GM10248 (cell line): ENCODE measurements around the gene CD164L2.

Experiments used
- CTCF ChIA-PET: fragments of 300-600 bp; sonication (Branson Sonifier 250); formaldehyde crosslinking; extraction: SDS; loops from one replicate; lab custom pipeline; 2021; ENCODE audit warnings: antibody characterized with exemption; lab: Yijun Ruan, JAX
- POLR2A ChIA-PET: fragments of 350-650 bp; sonication (Branson Sonifier 250); formaldehyde crosslinking; extraction: SDS; loops from one replicate; lab custom pipeline; 2020; ENCODE audit warnings: antibody characterized with exemption; lab: Yijun Ruan, JAX
- DNase-seq: peaks from one replicate; pipeline ENCODE4 v3.0.0; 2012; ENCODE audit errors: extremely low spot score
- TF ChIP-seq, protein P1 (sequence below): IDR thresholded peaks from 2 replicates; pipeline ENCODE4 v1.5.1; 2012; ENCODE audit warnings: mild to moderate bottlenecking, low read depth; ENCODE audit errors: extremely low read depth, missing control alignments, control extremely low read depth

Gene CD164L2

DNA sequence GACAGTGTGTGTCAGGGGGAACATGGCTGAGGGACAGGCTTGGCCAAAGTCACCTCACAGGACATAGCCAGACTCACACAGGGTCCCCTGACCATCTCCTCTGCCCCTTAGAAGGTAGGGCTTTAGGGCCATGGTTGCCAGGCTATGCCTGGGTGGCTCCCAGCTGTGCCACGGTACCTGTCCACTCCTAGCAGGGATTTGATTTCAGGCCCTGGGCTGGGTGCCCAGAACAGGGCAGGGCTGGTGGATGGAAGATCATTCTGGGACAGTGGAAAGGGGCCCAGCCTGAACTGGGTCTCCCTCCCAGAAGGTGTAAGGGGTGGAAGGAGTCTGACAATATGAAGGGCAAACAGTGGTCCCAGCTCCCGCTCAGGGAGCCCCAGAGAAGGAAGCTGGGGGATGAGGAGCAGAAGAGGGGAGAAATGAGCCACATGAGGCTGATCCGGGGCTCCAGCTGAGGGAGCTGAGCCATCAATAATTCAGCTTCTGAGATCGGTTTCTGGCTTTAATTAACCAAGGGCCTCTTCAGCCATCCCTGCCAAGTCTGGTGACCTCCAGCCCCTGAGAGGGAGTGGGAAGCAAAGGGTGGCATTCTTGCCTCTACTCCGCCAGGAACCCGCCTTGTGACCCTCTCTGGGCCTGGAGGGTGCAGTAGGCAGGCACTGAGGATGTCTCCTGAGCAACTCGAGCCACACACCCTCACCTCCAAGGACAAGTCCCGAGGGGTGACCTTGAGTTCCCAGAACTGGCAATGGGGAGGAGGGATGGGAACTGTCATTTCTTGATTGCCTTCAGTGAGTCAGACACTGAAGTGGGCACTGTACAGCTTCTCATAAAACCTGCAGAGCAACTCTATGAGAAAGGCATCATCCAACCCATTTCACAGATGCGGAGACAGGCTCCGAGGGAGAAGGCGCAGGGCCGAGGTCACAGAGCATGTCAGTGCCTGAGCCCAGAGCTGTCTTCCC, 2.1 kb downstream of the CD164L2 start:
- ChIA-PET POLR2A (no interaction called here), CTCF (interaction anchor here (0.7 to 13.1 kb wide), 8 partner anchors 9 to 83 kb away, joined by 4 to 222 read pairs (median 10); partner anchors contain the start of gene MAP3K6)
- TF ChIP-seq, protein P1, sequence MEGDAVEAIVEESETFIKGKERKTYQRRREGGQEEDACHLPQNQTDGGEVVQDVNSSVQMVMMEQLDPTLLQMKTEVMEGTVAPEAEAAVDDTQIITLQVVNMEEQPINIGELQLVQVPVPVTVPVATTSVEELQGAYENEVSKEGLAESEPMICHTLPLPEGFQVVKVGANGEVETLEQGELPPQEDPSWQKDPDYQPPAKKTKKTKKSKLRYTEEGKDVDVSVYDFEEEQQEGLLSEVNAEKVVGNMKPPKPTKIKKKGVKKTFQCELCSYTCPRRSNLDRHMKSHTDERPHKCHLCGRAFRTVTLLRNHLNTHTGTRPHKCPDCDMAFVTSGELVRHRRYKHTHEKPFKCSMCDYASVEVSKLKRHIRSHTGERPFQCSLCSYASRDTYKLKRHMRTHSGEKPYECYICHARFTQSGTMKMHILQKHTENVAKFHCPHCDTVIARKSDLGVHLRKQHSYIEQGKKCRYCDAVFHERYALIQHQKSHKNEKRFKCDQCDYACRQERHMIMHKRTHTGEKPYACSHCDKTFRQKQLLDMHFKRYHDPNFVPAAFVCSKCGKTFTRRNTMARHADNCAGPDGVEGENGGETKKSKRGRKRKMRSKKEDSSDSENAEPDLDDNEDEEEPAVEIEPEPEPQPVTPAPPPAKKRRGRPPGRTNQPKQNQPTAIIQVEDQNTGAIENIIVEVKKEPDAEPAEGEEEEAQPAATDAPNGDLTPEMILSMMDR = no peak

DNA sequence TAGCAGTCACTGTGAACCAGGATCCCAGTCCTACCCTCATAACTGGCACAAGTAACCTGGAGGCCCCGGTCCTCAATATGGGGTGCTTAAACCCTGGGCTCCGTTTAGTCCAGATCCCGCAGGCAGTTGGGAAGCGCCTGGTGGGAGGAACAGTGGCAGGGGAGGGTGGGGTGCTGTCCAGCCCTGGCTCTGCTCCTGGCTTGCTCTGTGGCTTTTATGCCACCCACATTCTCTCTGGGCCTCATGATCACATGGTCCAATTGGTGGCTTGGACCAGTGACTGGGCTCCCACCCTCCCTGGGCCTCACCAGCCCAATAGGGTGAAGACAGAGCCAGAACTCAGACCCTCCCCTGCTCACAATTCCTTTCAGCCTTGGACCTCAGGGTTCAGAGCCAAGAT, 2.9 kb downstream of the CD164L2 start:
- ChIA-PET CTCF (interaction anchor here (1.7 to 13.1 kb wide), 3 partner anchors 7 to 82 kb away, joined by 8 to 222 read pairs (median 9); no protein-coding TSS in a partner anchor), POLR2A (no interaction called here)
- TF ChIP-seq, protein P1 = no peak

More for the DNA sequence above, 2.1 kb downstream of the CD164L2 start:
- DNase-seq = no peak

DNA sequence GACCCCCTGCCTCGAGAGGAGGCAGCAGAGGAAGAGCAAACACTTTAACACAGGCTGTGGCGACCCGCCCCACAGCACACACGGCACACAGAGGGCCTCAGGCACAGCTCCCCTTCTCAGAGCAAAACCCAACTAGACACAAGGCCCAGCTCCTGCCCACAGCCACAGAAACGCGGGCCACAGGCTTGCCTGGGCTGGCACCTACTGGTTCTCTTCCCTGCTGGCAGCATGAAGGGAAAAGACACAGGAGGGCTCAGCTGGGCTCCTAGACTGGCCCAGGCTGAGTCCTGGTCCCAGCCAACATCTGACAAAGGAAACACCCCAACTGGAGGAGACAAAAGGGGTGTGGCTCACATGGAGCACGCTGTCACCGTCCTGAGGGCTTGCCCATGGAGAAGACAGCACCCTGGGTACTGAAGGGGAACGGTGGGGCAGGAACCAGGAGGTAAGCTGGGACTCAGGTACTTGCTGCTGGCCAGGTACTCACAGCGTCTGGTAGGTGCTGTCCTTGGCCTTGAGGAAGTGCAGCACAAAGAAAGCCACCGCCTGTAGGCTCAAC, 3.5 kb downstream of the CD164L2 start:
- no peak for DNase-seq
- TF ChIP-seq, protein P1 = no peak
- POLR2A ChIA-PET = no interaction called here
- CTCF ChIA-PET = interaction anchor here (1.0 to 13.1 kb wide), 5 partner anchors 8 to 722 kb away, joined by 3 to 222 read pairs (median 8); no protein-coding TSS in a partner anchor

More for the DNA sequence above, 2.9 kb downstream of the CD164L2 start:
- DNase-seq = no peak

DNA sequence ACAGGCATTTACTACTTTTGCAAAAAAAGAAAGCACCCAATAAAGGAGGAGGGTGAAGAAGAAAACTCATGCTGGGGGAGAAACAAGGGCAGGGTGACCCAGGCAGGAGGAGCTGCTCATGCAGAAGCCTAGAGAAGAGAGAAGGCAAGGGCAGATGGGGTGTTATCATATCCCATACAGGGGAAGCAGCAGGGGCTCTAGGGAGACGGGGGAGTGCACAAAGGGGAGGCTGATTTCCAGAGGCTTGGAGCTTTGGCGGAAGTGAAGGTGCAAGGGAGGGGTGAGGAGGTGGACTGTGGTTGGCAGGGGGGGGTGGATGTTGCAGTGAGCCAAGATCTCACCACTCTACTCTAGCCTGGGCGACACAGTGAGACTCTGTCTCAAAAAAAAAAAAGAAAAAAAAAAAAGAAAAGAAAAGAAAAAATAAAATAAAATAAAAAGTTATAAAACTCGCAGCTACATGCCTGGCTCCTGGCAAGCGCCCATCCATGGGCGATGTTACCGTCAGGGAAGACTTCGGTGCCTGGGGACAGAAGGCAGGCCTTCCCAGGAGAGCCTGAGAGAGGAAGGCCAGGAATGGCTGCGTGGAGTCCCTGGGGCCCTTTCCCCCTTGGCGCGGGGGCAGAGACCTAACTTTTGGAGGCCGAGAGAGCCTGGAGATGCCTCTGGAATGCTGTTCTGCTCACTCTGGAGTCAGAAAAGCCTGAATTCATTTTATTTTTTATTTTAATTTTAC, 5.2 kb downstream of the CD164L2 start:
- no peak for DNase-seq
- TF ChIP-seq, protein P1 = no peak
- POLR2A ChIA-PET = no interaction called here
- CTCF ChIA-PET = interaction anchor here (0.7 to 13.1 kb wide), 4 partner anchors 10 to 80 kb away, joined by 3 to 222 read pairs (median 8); partner anchors contain the start of gene GPR3

DNA sequence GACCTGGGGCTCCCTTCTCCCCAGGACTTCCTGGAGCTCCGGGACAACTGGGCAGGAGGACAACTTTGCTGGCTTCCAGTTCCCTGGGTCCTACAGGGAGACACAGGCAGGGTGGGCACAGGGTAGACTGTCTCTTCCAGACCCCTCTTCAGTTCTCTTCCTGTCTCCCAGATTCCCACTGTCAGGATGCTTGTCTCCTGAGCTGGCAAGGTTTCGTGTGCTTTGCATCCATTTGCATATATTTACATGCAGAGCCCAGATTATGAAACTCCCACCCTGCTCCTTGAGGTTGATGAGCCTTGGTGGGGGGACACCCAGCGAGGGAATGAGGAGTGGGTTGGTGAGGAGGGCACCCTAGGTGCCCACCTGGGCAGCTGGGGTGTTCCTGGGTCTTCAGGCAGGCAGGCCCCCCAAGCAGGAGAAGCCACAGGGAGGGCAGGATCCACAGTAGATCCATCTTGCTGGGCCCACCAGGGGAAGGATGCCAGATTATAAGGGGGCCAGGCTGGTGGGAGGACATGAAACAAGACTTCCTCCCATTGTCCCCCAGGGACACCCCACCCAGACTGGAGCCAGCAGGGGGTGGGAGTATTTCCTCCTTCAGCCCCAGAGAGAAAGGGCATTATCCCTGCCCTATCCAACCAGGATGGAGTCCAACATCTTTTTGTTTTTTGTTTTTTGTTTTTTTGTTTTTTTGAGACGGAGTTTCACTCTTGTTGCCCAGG, 8.6 kb downstream of the CD164L2 start, which contains the start of gene FCN3:
FCN3 (minus strand) TSS at position 463 of the 725 bp plus-strand sequence; CDS start at position 457, 6 bp downstream.
- ChIA-PET POLR2A (no interaction called here), CTCF (interaction anchor here (1.1 to 1.2 kb wide), 4 partner anchors 8 to 77 kb away, joined by 3 to 4 read pairs (median 4); partner anchors contain the start of gene MAP3K6)
- TF ChIP-seq, protein P1 = no peak
- DNase-seq = no peak
